Osteocyte (in vitro differentiated cells): Measurements from ENCODE around the gene GPD1. TPM values are rescaled to one million over a fixed set of nuclear protein-coding genes. Genes with fewer than 3 reads are reported as not detected.

ENCODE experiments used
- DNase-seq: peaks from one replicate; pipeline ENCODE4 v3.0.0; 2021; ENCODE audit warnings: mixed read lengths; ENCODE audit not compliant: unreplicated experiment; ENCODE audit errors: extremely low spot score
- H3K27ac Mint-ChIP-seq: one replicate; pipeline ENCODE4 v1.8.0; 2021; ENCODE audit warnings: mild to moderate bottlenecking, mixed read lengths; ENCODE audit not compliant: unreplicated experiment
- H3K27me3 Mint-ChIP-seq: one replicate; pipeline ENCODE4 v1.8.0; 2021; ENCODE audit warnings: mixed read lengths; ENCODE audit not compliant: unreplicated experiment
- H3K36me3 Mint-ChIP-seq: one replicate; pipeline ENCODE4 v1.8.0; 2021; ENCODE audit warnings: mixed read lengths; ENCODE audit not compliant: unreplicated experiment
- H3K4me1 Mint-ChIP-seq: one replicate; pipeline ENCODE4 v1.8.0; 2021; ENCODE audit warnings: mixed read lengths; ENCODE audit not compliant: unreplicated experiment
- H3K4me3 Mint-ChIP-seq: one replicate; pipeline ENCODE4 v1.8.0; 2021; ENCODE audit warnings: mild to moderate bottlenecking, moderate library complexity, mixed read lengths; ENCODE audit not compliant: unreplicated experiment
- H3K9me3 Mint-ChIP-seq: one replicate; pipeline ENCODE4 v1.8.0; 2021; ENCODE audit warnings: mixed read lengths; ENCODE audit not compliant: unreplicated experiment
- total RNA-seq: library from RNA; stranded (reverse); gene quantifications from 2 replicates; pipeline ENCODE4 v1.2.1, GENCODE V29; 2021
- TF ChIP-seq, protein P1 (sequence below): fragments of 200-600 bp; sonication (generic); IDR thresholded peaks from 2 replicates; pipeline ENCODE4 v1.5.0; 2021; ENCODE audit warnings: antibody characterized with exemption, mild to moderate bottlenecking, moderate library complexity

The GPD1 gene
- total RNA-seq, 1 donor from 2014 or later, result 0.43 TPM

DNA sequence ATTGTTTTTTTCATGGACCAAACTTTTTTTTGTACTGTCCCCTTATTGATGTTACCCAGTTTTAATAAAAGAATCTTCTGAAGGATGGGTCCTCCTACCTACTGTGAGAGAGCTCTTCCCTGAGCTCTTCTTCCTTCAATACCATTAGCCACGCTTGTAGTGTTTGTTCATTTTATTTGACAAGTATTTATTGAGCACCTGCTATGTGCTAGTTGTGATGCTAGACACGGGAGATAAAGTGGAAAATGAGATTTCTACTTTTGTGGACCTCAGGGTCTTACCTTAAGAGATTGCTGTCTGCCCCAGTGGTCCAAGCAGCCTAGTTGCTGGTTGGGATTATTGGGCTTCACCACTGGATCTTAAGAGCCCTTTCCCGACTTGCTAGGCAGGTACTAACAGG, 3.2 kb upstream of the GPD1 start:
- TF ChIP-seq, protein P1, sequence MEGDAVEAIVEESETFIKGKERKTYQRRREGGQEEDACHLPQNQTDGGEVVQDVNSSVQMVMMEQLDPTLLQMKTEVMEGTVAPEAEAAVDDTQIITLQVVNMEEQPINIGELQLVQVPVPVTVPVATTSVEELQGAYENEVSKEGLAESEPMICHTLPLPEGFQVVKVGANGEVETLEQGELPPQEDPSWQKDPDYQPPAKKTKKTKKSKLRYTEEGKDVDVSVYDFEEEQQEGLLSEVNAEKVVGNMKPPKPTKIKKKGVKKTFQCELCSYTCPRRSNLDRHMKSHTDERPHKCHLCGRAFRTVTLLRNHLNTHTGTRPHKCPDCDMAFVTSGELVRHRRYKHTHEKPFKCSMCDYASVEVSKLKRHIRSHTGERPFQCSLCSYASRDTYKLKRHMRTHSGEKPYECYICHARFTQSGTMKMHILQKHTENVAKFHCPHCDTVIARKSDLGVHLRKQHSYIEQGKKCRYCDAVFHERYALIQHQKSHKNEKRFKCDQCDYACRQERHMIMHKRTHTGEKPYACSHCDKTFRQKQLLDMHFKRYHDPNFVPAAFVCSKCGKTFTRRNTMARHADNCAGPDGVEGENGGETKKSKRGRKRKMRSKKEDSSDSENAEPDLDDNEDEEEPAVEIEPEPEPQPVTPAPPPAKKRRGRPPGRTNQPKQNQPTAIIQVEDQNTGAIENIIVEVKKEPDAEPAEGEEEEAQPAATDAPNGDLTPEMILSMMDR, result no peak
- Mint-ChIP-seq H3K27me3 (no peaks in the 10 kb centered on the region), H3K4me3 (no peak overlapping the region), H3K9me3 (no peaks in the 10 kb centered on the region), H3K27ac (no peak overlapping the region), H3K4me1 (peaks cover 13% of the 10 kb centered on the region), H3K36me3 (peaks cover 40% of the 10 kb centered on the region)
- no peak for DNase-seq

DNA sequence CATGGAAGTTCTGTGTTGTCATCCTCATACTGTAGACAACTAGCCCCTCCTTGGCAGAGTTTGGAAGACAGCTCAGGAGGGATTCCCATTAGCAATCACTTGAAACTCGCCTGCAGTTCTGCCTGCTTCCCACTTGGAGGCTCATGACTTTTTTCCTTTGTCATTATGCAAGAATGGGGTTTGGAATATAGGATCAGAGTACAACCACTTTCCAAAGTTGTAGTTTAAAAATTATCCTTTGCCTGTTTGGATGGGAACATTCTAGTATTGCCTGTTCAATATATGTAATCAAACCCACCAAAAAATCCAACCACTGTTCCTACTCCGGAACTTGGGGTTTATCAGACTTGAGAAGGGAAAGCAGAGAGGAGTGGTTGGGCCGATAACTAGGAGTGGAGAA, 2.1 kb upstream of the GPD1 start:
- no peak overlapping the region for H3K4me3 Mint-ChIP-seq
- peaks cover 29% of the 10 kb centered on the region for H3K36me3 Mint-ChIP-seq
- TF ChIP-seq, protein P1, result peak; percentile 55
- no peaks in the 10 kb centered on the region for H3K9me3 Mint-ChIP-seq
- peak overlapping the region; percentile 70 for H3K27ac Mint-ChIP-seq
- no peaks in the 10 kb centered on the region for H3K27me3 Mint-ChIP-seq
- DNase-seq, result no peak
- H3K4me1 Mint-ChIP-seq, result peaks cover 13% of the 10 kb centered on the region

- H3K9me3 Mint-ChIP-seq, result no peaks in the 10 kb centered on the region
- H3K27ac Mint-ChIP-seq, result no peak overlapping the region
- no peak for DNase-seq
- H3K4me1 Mint-ChIP-seq, result peaks cover 13% of the 10 kb centered on the region
- peaks cover 26% of the 10 kb centered on the region for H3K36me3 Mint-ChIP-seq
- no peak overlapping the region for H3K4me3 Mint-ChIP-seq
- H3K27me3 Mint-ChIP-seq, result no peaks in the 10 kb centered on the region
- TF ChIP-seq, protein P1, result no peak
Observed at GRCh38 chr12:50102131-50102531, 1.7 kb upstream of the GPD1 start.

GRCh38 chr12:50102646-50103309, 1.0 kb upstream of the GPD1 start:
- H3K4me3 Mint-ChIP-seq, result no peak overlapping the region
- H3K27me3 Mint-ChIP-seq, result no peaks in the 10 kb centered on the region
- TF ChIP-seq, protein P1, result no peak
- no peak overlapping the region for H3K27ac Mint-ChIP-seq
- peaks cover 12% of the 10 kb centered on the region for H3K4me1 Mint-ChIP-seq
- no peak for DNase-seq
- H3K9me3 Mint-ChIP-seq, result no peaks in the 10 kb centered on the region
- peaks cover 24% of the 10 kb centered on the region for H3K36me3 Mint-ChIP-seq

DNA sequence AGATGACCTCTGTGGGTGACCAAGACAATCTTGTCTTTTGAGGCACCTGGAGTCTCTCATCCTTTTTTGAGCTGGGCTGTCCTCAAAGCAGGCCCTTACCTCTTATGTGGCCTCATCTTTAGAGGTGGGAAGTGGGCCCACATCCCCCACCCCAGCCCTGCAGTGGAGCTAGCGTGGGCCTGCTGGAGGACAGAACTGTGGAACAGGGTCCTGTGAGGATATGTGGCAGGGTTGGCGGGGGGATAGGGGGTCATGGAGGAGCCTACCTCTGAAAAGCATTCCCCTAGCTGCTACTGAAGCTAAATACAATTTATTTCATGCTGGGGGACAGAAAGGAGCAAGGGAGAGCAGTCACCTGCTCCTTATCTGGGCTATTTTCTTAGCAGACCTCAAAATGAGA, 457 bp upstream of the GPD1 start:
- H3K36me3 Mint-ChIP-seq, result peaks cover 19% of the 10 kb centered on the region
- H3K27ac Mint-ChIP-seq, result no peak overlapping the region
- H3K27me3 Mint-ChIP-seq, result no peaks in the 10 kb centered on the region
- no peaks in the 10 kb centered on the region for H3K9me3 Mint-ChIP-seq
- peaks cover 10% of the 10 kb centered on the region for H3K4me1 Mint-ChIP-seq
- no peak for DNase-seq
- TF ChIP-seq, protein P1, result no peak
- H3K4me3 Mint-ChIP-seq, result no peak overlapping the region
